ENCODE results near the gene PADI3.

GRCh38 chr1:17215545-17215890 lies 33.4 kb upstream of the PADI3 start:
- TF ChIP-seq CTCF (optimal IDR thresholded peaks at IDR 0.05 in 1 of 3, IDR thresholded peaks at IDR 0.05 in 1 of 3, conservative IDR thresholded peaks at IDR 0.05 in 1 of 3; ENCODE audit: extremely low read depth in 1 of 3, insufficient read depth in 2 of 3, low read length in 3 of 3) (no peak), EZH2 (IDR thresholded peaks at IDR 0.05; ENCODE audit: low read length) (no peak)
